HepG2 (cell line): ENCODE results near the gene CUEDC2. TPM values are rescaled to one million over a fixed set of nuclear protein-coding genes. Genes with fewer than 3 reads are reported as not detected.

ENCODE experiments used
- HNRNPLL ChIP-seq: fragments of 200-400 bp; formaldehyde crosslinking; IDR thresholded peaks from 2 replicates; pipeline ENCODE4 v1.6.1; 2017; ENCODE audit warnings: mild to moderate bottlenecking, low read depth, low read length; ENCODE audit not compliant: poor library complexity, severe bottlenecking
- MED1 ChIP-seq: sonication (generic); formaldehyde crosslinking; IDR thresholded peaks from 2 replicates; pipeline ENCODE4 v1.4.0; 2020; ENCODE audit warnings: missing genetic modification reagents
- MEIS2 ChIP-seq: sonication (generic); formaldehyde crosslinking; IDR thresholded peaks from 2 replicates; pipeline ENCODE4 v1.9.0; 2021; ENCODE audit warnings: mild to moderate bottlenecking, missing genetic modification reagents
- NFIB ChIP-seq: sonication (generic); formaldehyde crosslinking; IDR thresholded peaks from 2 replicates; pipeline ENCODE4 v1.9.0; 2021; ENCODE audit warnings: missing genetic modification reagents, mild to moderate bottlenecking, borderline replicate concordance
- RFXANK ChIP-seq: IDR thresholded peaks from 2 replicates; pipeline ENCODE4 v1.6.1; 2016
- RXRB ChIP-seq: IDR thresholded peaks from 2 replicates; pipeline ENCODE4 v1.6.1; 2016; ENCODE audit warnings: borderline replicate concordance, missing genetic modification reagents, missing compliant biosample characterization
- SMAD1 ChIP-seq: sonication (generic); formaldehyde crosslinking; IDR thresholded peaks from 2 replicates; pipeline ENCODE4 v1.4.0; 2020; ENCODE audit warnings: missing genetic modification reagents, low read depth, mild to moderate bottlenecking, borderline replicate concordance
- SOX13 ChIP-seq, 3 experiments: fragments of 450-650 bp in 1 of 3; sonication (generic) in 1 of 3; formaldehyde crosslinking in 1 of 3; IDR thresholded peaks in 2 of 3; conservative IDR thresholded peaks in 1 of 3; 2 replicates each; pipeline versions ENCODE4 v1.5.0 to v1.6.1; 2016 to 2020; ENCODE audit warnings: antibody characterized with exemption in 1 of 3, mild to moderate bottlenecking in 1 of 3, missing compliant biosample characterization in 1 of 3, missing genetic modification reagents in 1 of 3, moderate library complexity in 1 of 3
- ZFP37 ChIP-seq: sonication (generic); formaldehyde crosslinking; IDR thresholded peaks from 2 replicates; pipeline ENCODE4 v1.4.0; 2020; ENCODE audit warnings: missing genetic modification reagents, borderline replicate concordance
- ZNF343 ChIP-seq: sonication (generic); formaldehyde crosslinking; IDR thresholded peaks from 2 replicates; pipeline ENCODE4 v1.4.0; 2020; ENCODE audit warnings: mild to moderate bottlenecking, missing genetic modification reagents
- ZNF567 ChIP-seq: sonication (generic); formaldehyde crosslinking; IDR thresholded peaks from 2 replicates; pipeline ENCODE4 v1.8.1; 2023; ENCODE audit warnings: mild to moderate bottlenecking, missing genetic modification reagents, borderline replicate concordance
- ZSCAN20 ChIP-seq: sonication (generic); formaldehyde crosslinking; IDR thresholded peaks from 2 replicates; pipeline ENCODE4 v1.4.0; 2020; ENCODE audit warnings: missing genetic modification reagents, mild to moderate bottlenecking, borderline replicate concordance
- polyA plus RNA-seq, 8 experiments: library from polyadenylated mRNA; depleted of rRNA in 3 of 8; stranded (reverse) in 7 of 8; unstranded in 1 of 8; fragments of >200 nt; fragmentation: Illumina TruSeq in 4 of 8; extraction: Trizol in 4 of 8; gene quantifications; 2 replicates each; pipeline versions ENCODE4 v1.2.1 to v1.2.3, GENCODE V29; 2011 to 2016; ENCODE audit warnings: low read depth in 4 of 8, missing spikeins in 1 of 8, mixed read lengths in 1 of 8; ENCODE audit not compliant: insufficient read depth in 1 of 8
- total RNA-seq, 5 experiments: library from RNA; depleted of rRNA; stranded (reverse); fragments of >200 nt; fragmentation: Illumina TruSeq; extraction: Trizol; gene quantifications; 2 replicates each; pipeline ENCODE4 v1.2.3, GENCODE V29; 2016; ENCODE audit warnings: low read depth in 1 of 5
- TF ChIP-seq, protein P1 (sequence below): sonication (generic); formaldehyde crosslinking; IDR thresholded peaks from 2 replicates; pipeline ENCODE4 v1.4.0; 2020; ENCODE audit warnings: mild to moderate bottlenecking, missing genetic modification reagents, borderline replicate concordance
- TF ChIP-seq, protein P2 (sequence below): sonication (generic); formaldehyde crosslinking; IDR thresholded peaks from 2 replicates; pipeline ENCODE4 v1.4.0; 2020; ENCODE audit warnings: missing genetic modification reagents
- TF ChIP-seq, protein P3 (sequence below): sonication (generic); formaldehyde crosslinking; conservative IDR thresholded peaks from 2 replicates; pipeline ENCODE4 v1.8.0; 2022; ENCODE audit warnings: missing genetic modification reagents
- TF ChIP-seq, protein P4 (sequence below): IDR thresholded peaks from 2 replicates; pipeline ENCODE4 v1.6.1; 2016

CUEDC2 gene
- total and polyA plus RNA-seq, 2 of the 13 experiments (the other 11 are each of a cell fraction or from before 2014, with no cell fraction given): 13.1 to 18.4 TPM

DNA sequence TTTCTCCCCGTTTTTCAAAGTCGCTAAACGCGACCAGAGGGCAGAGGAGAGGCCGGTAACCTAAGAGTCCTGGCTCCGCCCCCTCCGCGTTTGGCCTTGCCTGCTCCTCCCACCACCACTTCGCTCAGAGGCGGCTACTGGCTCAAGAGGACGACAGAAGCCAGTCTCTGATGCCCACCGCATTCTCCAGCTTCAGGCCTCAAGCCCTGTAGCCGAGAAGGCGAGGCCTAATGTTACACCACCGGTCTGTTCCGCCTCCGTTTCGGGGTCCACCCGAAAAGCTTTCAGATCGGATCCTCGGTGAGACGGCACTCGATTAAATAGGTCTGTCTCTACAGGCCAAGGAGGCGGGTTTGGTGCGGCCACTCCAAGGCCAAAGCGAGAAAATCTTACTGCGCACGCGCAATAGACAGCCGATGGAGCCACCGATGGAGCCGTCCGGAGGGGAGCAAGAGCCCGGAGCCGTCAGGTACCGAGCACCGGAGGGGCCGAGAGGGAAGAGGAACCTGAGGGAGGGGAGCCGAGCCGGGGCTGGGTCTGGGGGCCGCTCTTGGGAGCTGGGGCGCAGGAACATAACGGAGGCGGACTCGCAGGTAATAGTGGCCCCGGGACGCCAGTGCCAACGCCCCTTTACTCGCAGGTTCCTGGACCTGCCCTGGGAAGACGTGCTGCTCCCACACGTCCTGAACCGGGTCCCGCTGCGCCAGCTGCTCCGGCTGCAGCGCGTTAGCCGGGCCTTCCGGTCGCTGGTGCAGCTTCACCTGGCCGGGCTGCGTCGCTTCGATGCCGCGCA, 11.5 kb downstream of the CUEDC2 start, which contains the start of gene FBXL15 (continued):
- TF ChIP-seq, protein P1, sequence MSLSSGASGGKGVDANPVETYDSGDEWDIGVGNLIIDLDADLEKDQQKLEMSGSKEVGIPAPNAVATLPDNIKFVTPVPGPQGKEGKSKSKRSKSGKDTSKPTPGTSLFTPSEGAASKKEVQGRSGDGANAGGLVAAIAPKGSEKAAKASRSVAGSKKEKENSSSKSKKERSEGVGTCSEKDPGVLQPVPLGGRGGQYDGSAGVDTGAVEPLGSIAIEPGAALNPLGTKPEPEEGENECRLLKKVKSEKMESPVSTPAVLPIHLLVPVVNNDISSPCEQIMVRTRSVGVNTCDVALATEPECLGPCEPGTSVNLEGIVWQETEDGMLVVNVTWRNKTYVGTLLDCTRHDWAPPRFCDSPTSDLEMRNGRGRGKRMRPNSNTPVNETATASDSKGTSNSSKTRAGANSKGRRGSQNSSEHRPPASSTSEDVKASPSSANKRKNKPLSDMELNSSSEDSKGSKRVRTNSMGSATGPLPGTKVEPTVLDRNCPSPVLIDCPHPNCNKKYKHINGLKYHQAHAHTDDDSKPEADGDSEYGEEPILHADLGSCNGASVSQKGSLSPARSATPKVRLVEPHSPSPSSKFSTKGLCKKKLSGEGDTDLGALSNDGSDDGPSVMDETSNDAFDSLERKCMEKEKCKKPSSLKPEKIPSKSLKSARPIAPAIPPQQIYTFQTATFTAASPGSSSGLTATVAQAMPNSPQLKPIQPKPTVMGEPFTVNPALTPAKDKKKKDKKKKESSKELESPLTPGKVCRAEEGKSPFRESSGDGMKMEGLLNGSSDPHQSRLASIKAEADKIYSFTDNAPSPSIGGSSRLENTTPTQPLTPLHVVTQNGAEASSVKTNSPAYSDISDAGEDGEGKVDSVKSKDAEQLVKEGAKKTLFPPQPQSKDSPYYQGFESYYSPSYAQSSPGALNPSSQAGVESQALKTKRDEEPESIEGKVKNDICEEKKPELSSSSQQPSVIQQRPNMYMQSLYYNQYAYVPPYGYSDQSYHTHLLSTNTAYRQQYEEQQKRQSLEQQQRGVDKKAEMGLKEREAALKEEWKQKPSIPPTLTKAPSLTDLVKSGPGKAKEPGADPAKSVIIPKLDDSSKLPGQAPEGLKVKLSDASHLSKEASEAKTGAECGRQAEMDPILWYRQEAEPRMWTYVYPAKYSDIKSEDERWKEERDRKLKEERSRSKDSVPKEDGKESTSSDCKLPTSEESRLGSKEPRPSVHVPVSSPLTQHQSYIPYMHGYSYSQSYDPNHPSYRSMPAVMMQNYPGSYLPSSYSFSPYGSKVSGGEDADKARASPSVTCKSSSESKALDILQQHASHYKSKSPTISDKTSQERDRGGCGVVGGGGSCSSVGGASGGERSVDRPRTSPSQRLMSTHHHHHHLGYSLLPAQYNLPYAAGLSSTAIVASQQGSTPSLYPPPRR (CRISPR knock-in tag): no peak; the same call in none of the 2 replicates
- TF ChIP-seq, protein P2, sequence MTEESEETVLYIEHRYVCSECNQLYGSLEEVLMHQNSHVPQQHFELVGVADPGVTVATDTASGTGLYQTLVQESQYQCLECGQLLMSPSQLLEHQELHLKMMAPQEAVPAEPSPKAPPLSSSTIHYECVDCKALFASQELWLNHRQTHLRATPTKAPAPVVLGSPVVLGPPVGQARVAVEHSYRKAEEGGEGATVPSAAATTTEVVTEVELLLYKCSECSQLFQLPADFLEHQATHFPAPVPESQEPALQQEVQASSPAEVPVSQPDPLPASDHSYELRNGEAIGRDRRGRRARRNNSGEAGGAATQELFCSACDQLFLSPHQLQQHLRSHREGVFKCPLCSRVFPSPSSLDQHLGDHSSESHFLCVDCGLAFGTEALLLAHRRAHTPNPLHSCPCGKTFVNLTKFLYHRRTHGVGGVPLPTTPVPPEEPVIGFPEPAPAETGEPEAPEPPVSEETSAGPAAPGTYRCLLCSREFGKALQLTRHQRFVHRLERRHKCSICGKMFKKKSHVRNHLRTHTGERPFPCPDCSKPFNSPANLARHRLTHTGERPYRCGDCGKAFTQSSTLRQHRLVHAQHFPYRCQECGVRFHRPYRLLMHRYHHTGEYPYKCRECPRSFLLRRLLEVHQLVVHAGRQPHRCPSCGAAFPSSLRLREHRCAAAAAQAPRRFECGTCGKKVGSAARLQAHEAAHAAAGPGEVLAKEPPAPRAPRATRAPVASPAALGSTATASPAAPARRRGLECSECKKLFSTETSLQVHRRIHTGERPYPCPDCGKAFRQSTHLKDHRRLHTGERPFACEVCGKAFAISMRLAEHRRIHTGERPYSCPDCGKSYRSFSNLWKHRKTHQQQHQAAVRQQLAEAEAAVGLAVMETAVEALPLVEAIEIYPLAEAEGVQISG: peak; percentile 97
- TF ChIP-seq HNRNPLL (peak; percentile 63), ZSCAN20 (peak; percentile 78; the same call in 1 of the 2 replicates), ZFP37 (CRISPR knock-in tag) (peak; percentile 69; the same call in 1 of the 2 replicates), RXRB (peak; percentile 71; the same call in 1 of the 2 replicates), RFXANK (peak; percentile 34; the same call in 1 of the 2 replicates), SOX13 (IDR thresholded peaks at IDR 0.05) (no peak), SOX13 (CRISPR knock-in tag; conservative IDR thresholded peaks at IDR 0.05 in 1 of 2, IDR thresholded peaks at IDR 0.05 in 1 of 2) (peak in 1 of 2 experiments; percentile 29; a peak in 1 of 4 replicates), MEIS2 (0 out of 2 replicates have a peak, but pooled peaks have one; percentile 2), ZNF343 (CRISPR knock-in tag) (peak; percentile 87), MED1 (peak; percentile 75), NFIB (CRISPR knock-in tag) (no peak), SMAD1 (no peak; the same call in 1 of the 2 replicates), ZNF567 (CRISPR knock-in tag) (no peak)
- TF ChIP-seq, protein P3, sequence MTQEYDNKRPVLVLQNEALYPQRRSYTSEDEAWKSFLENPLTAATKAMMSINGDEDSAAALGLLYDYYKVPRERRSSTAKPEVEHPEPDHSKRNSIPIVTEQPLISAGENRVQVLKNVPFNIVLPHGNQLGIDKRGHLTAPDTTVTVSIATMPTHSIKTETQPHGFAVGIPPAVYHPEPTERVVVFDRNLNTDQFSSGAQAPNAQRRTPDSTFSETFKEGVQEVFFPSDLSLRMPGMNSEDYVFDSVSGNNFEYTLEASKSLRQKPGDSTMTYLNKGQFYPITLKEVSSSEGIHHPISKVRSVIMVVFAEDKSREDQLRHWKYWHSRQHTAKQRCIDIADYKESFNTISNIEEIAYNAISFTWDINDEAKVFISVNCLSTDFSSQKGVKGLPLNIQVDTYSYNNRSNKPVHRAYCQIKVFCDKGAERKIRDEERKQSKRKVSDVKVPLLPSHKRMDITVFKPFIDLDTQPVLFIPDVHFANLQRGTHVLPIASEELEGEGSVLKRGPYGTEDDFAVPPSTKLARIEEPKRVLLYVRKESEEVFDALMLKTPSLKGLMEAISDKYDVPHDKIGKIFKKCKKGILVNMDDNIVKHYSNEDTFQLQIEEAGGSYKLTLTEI (CRISPR knock-in tag): no peak
- TF ChIP-seq, protein P4, sequence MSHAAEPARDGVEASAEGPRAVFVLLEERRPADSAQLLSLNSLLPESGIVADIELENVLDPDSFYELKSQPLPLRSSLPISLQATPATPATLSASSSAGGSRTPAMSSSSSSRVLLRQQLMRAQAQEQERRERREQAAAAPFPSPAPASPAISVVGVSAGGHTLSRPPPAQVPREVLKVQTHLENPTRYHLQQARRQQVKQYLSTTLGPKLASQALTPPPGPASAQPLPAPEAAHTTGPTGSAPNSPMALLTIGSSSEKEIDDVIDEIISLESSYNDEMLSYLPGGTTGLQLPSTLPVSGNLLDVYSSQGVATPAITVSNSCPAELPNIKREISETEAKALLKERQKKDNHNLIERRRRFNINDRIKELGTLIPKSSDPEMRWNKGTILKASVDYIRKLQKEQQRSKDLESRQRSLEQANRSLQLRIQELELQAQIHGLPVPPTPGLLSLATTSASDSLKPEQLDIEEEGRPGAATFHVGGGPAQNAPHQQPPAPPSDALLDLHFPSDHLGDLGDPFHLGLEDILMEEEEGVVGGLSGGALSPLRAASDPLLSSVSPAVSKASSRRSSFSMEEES: 0 out of 2 replicates have a peak, but pooled peaks have one; percentile 57
